DOHH2 (cell line): Measurements from ENCODE around the gene ADAMTSL5.

Source experiments
- H3F3A ChIP-seq: fragments of 200-600 bp; sonication (generic), shearing (Covaris generic); 2 replicates; pipeline ENCODE4 v1.6.0; 2016; ENCODE audit warnings: antibody characterized with exemption, mild to moderate bottlenecking; ENCODE audit not compliant: control insufficient read depth, insufficient read depth
- H3K27ac ChIP-seq: fragments of 200-600 bp; sonication (generic); 2 replicates; pipeline ENCODE4 v1.5.1; 2014; ENCODE audit warnings: low read depth, mild to moderate bottlenecking, low read length, moderate library complexity
- H3K27me3 ChIP-seq: fragments of 200-600 bp; sonication (generic); 2 replicates; pipeline ENCODE4 v1.6.1; 2014; ENCODE audit warnings: mild to moderate bottlenecking, low read length, mixed read lengths; ENCODE audit not compliant: control insufficient read depth
- H3K36me3 ChIP-seq: fragments of 200-600 bp; sonication (generic); 2 replicates; pipeline ENCODE4 v1.6.1; 2014; ENCODE audit warnings: mild to moderate bottlenecking, low read length, moderate library complexity, mixed read lengths; ENCODE audit not compliant: control insufficient read depth
- H3K4me1 ChIP-seq: fragments of 200-600 bp; sonication (generic); 2 replicates; pipeline ENCODE4 v1.6.1; 2014; ENCODE audit warnings: mild to moderate bottlenecking, low read length, mixed read lengths; ENCODE audit not compliant: control insufficient read depth
- H3K4me2 ChIP-seq: fragments of 200-600 bp; sonication (generic); 2 replicates; pipeline ENCODE4 v1.6.0; 2014; ENCODE audit warnings: mild to moderate bottlenecking, low read length, moderate library complexity
- H3K4me3 ChIP-seq: fragments of 200-600 bp; sonication (generic); 2 replicates; pipeline ENCODE4 v1.5.1; 2014; ENCODE audit warnings: mild to moderate bottlenecking, low read length, mixed read lengths
- H3K79me2 ChIP-seq: fragments of 200-600 bp; sonication (generic); 2 replicates; pipeline ENCODE4 v1.6.1; 2014; ENCODE audit warnings: mild to moderate bottlenecking, low read length, mixed read lengths; ENCODE audit not compliant: control insufficient read depth
- H3K9me2 ChIP-seq: fragments of 200-600 bp; sonication (generic); replicated peaks from 2 replicates; pipeline ENCODE4 v1.6.1; 2014; ENCODE audit warnings: mild to moderate bottlenecking, low read length, mixed read lengths; ENCODE audit not compliant: control insufficient read depth
- H3K9me3 ChIP-seq: fragments of 200-600 bp; sonication (generic); 2 replicates; pipeline ENCODE4 v1.6.1; 2014; ENCODE audit warnings: antibody characterized with exemption, low read length, mixed read lengths; ENCODE audit not compliant: control insufficient read depth, insufficient read depth
- H4K20me1 ChIP-seq: fragments of 200-600 bp; sonication (generic); 2 replicates; pipeline ENCODE4 v1.6.0; 2014; ENCODE audit warnings: low read depth, mild to moderate bottlenecking, antibody characterized with exemption, low read length, moderate library complexity; ENCODE audit not compliant: control insufficient read depth, insufficient read depth
- EZH2phosphoT487 ChIP-seq: fragments of 200-600 bp; sonication (generic); IDR thresholded peaks from 2 replicates; pipeline ENCODE4 v1.6.1; 2017; ENCODE audit warnings: borderline replicate concordance, mild to moderate bottlenecking, antibody characterized with exemption, low read length, moderate library complexity, mixed read lengths
- TF ChIP-seq, protein P1 (sequence below): fragments of 200-600 bp; sonication (generic); IDR thresholded peaks from one replicate; pipeline ENCODE4 v1.5.1; 2014; ENCODE audit warnings: antibody characterized with exemption, mild to moderate bottlenecking, low read depth, low read length; ENCODE audit not compliant: poor library complexity, severe bottlenecking

ADAMTSL5 gene

DNA sequence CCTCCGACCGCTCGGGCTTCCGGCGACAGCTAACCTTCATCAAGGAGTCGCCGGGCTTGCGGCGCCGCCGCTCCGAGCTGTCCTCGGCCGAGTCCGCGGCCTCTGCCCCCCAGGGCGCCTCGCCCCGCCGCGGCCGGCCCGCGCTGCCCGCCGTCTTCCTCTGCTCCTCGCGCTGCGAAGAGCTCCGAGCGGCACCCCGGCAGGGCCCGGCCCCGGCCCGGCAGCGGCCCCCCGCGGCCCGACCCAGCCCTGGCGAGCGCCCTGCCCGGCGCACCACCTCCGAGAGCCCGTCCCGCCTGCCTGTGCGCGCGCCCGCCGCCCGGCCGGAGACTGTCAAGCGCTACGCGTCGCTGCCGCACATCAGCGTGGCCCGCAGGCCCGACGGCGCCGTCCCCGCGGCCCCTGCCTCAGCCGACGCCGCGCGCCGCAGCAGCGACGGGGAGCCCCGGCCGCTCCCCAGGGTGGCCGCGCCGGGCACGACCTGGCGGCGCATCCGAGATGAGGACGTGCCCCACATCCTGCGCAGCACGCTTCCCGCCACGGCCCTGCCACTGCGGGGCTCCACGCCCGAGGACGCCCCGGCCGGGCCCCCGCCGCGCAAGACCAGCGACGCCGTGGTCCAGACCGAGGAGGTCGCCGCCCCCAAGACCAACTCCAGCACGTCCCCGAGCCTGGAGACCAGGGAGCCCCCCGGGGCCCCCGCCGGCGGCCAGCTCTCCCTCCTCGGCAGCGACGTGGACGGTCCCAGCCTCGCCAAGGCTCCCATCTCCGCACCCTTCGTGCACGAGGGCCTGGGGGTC, 43.4 kb downstream of the ADAMTSL5 start:
- Histone ChIP-seq H3K9me2 (no peaks in the 10 kb centered on the region), H3K79me2 (no peaks in the 10 kb centered on the region), H3K9me3 (no peaks in the 10 kb centered on the region), H3K36me3 (no peaks in the 10 kb centered on the region), H4K20me1 (peaks cover 19% of the 10 kb centered on the region; the same call in 1 of the 2 replicates), H3F3A (0 out of 2 replicates have a peak, but pooled peaks cover 4% of the 10 kb centered on the region), H3K4me3 (no peak overlapping the region), H3K4me1 (peaks cover 23% of the 10 kb centered on the region), H3K27me3 (peaks cover 39% of the 10 kb centered on the region), H3K27ac (no peak overlapping the region), H3K4me2 (no peak overlapping the region; the same call in 1 of the 2 replicates)
- TF ChIP-seq, protein P1, sequence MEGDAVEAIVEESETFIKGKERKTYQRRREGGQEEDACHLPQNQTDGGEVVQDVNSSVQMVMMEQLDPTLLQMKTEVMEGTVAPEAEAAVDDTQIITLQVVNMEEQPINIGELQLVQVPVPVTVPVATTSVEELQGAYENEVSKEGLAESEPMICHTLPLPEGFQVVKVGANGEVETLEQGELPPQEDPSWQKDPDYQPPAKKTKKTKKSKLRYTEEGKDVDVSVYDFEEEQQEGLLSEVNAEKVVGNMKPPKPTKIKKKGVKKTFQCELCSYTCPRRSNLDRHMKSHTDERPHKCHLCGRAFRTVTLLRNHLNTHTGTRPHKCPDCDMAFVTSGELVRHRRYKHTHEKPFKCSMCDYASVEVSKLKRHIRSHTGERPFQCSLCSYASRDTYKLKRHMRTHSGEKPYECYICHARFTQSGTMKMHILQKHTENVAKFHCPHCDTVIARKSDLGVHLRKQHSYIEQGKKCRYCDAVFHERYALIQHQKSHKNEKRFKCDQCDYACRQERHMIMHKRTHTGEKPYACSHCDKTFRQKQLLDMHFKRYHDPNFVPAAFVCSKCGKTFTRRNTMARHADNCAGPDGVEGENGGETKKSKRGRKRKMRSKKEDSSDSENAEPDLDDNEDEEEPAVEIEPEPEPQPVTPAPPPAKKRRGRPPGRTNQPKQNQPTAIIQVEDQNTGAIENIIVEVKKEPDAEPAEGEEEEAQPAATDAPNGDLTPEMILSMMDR: no peak
- TF ChIP-seq EZH2phosphoT487: no peak

DNA sequence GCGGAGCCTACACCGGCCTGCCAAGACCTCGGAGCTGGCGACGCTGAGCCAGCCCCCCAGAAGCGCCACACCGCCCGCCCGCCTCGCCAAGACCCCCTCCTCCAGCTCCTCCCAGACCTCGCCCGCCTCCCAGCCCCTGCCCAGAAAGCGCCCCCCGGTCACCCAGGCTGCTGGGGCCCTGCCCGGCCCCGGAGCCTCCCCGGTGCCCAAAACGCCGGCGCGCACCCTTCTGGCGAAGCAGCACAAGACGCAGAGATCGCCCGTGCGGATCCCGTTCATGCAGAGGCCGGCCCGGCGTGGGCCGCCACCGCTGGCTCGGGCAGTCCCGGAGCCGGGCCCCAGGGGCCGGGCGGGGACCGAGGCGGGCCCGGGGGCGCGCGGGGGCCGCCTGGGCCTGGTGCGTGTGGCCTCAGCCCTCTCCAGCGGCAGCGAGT, 44.0 kb downstream of the ADAMTSL5 start:
- H3K27me3 ChIP-seq: peaks cover 39% of the 10 kb centered on the region
- no peak overlapping the region for H3K4me3 ChIP-seq
- peaks cover 23% of the 10 kb centered on the region for H3K4me1 ChIP-seq
- 0 out of 2 replicates have a peak, but pooled peaks cover 4% of the 10 kb centered on the region for H3F3A ChIP-seq
- H3K4me2 ChIP-seq: no peak overlapping the region
- TF ChIP-seq, protein P1: no peak
- TF ChIP-seq EZH2phosphoT487: peak; percentile 78; the same call in 1 of the 2 replicates
- no peaks in the 10 kb centered on the region for H3K9me2 ChIP-seq
- H3K36me3 ChIP-seq: no peaks in the 10 kb centered on the region
- H3K79me2 ChIP-seq: no peaks in the 10 kb centered on the region
- no peak overlapping the region for H3K27ac ChIP-seq
- peaks cover 19% of the 10 kb centered on the region; the same call in 1 of the 2 replicates for H4K20me1 ChIP-seq
- H3K9me3 ChIP-seq: no peaks in the 10 kb centered on the region

DNA sequence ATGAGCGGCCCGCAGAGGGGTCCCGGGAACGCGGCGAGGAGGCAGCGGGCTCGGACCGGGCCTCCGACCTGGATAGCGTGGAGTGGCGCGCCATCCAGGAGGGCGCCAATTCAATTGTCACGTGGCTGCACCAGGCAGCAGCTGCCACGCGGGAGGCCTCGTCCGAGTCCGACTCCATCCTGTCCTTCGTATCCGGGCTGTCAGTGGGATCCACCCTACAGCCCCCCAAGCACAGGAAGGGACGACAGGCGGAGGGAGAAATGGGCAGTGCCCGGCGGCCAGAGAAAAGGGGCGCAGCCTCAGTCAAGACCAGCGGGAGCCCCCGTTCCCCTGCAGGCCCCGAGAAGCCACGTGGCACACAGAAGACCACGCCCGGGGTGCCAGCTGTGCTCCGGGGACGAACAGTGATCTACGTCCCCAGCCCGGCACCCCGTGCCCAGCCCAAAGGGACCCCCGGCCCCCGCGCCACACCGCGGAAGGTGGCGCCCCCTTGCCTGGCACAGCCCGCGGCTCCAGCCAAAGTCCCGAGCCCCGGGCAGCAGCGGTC, 44.5 kb downstream of the ADAMTSL5 start:
- H3K4me3 ChIP-seq: no peak overlapping the region
- H3F3A ChIP-seq: 0 out of 2 replicates have a peak, but pooled peaks cover 4% of the 10 kb centered on the region
- no peaks in the 10 kb centered on the region for H3K36me3 ChIP-seq
- H4K20me1 ChIP-seq: peaks cover 19% of the 10 kb centered on the region; the same call in 1 of the 2 replicates
- H3K9me2 ChIP-seq: no peaks in the 10 kb centered on the region
- no peak overlapping the region for H3K27ac ChIP-seq
- H3K9me3 ChIP-seq: no peaks in the 10 kb centered on the region
- H3K4me2 ChIP-seq: no peak overlapping the region
- no peak for TF ChIP-seq EZH2phosphoT487
- TF ChIP-seq, protein P1: peak; percentile 17
- peaks cover 39% of the 10 kb centered on the region for H3K27me3 ChIP-seq
- H3K4me1 ChIP-seq: peaks cover 23% of the 10 kb centered on the region
- H3K79me2 ChIP-seq: no peaks in the 10 kb centered on the region
